Measurements from ENCODE around the gene ACKR3. TPM values are rescaled to one million over a fixed set of nuclear protein-coding genes. Genes with fewer than 3 reads are reported as not detected.

ACKR3 gene
- 12.2 TPM for total RNA-seq

DNA sequence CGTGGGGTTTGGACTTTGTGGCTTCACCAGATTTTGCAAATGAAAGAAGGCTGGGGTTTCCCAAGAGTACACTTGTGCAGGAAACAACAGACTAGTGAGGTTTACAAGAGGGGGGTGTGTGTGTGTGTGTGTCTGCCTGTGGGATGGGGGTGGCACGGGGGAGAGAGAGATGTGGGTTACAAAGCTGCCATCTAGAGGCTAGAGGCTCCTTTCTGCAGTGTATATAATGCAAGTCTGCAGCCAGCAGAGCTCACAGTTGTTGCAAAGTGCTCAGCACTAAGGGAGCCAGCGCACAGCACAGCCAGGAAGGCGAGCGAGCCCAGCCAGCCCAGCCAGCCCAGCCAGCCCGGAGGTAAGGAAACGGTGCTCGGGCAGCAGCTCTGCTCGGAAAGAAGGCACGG lies at the start of gene ACKR3:
Gene ACKR3, plus strand, starts transcription at position 253 of the 401 bp plus-strand sequence. CDS start 10,641 bp downstream, outside the sequence.
- DNase-seq: peak; percentile 90

DNA sequence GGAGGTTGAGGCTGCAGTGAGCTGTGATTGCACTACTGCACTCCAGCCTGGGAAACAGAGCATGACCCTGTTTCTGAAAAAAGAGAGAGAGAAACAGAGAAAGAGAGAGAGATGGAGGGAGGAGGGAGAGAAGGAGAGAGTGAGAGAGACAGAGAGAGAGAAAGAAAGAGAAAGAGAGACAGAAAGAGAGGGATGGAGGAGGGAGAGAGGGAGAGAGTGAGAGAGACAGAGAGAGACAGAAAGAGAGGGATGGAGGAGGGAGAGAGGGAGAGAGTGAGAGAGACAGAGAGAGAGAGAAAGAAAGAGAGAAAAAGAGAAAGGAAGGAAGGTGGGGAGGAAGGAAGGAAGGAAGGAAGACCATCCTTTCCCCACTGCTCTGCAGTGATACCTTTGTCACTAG lies 48.1 kb upstream of the ACKR3 start:
- no peak for DNase-seq

DNA sequence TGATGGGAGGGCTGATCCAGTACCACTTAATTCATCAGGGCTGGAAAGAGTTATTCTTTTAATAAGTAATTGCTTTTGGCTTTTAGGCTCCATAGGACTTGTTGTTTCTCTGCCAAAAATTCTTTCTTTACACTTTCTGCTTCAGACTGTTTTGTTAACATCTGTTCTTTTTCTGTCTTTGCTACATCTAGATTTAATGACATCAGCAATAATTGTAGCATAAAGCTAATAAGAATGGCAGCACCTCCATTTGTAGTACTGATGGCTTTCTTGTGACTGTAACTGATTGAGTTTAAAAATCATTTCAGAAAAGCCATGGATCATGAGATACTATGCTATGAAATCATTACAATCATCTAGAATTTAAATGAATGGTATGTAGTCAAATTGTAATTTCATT lies 46.4 kb upstream of the ACKR3 start:
- DNase-seq: no peak

- no peak for DNase-seq
Observed at GRCh38 chr2:236525411-236525997, 44.1 kb upstream of the ACKR3 start.

- DNase-seq: no peak
Observed at GRCh38 chr2:236526455-236527158, 43.0 kb upstream of the ACKR3 start.

DNA sequence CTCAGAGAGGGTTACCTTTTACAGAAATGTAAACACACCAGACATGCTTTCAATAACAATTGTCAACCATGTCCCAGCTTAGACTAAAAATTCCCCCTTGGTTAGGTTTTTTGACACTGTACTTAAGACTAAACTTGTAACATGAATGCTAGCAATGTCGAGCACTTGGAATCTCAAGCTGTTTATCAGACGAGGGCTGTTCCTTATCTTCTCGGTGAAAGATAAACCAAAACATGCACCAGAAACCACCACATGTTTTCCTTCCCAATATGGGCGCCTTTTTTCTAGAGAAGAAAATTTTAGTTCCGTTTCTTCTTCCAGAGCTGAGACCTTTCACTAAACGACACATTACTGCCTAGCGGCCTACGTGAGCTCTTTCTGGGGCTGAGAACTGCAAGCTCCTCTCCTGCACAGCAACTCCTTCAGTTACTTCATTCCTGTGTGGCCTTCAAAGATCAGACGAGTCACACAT lies 42.4 kb upstream of the ACKR3 start:
- no peak for DNase-seq

DNA sequence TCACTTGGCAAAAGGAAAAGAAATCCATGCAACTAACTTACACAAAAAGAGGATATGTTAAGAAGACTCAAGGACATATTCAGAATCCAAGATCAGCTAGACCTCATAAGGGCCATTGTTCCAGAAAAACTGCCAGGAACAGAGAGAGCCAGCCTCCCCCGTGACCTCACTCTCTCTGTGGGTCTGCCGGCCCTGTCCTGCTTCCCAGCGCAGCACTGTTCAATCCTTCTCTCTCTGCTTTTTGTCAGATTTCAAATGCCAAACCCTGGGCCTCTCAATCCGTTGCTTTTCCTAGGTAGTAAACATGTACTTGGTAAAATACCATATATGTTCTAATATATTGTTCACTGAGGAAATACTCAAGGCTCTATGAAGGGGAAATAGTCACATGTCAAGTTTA lies 40.0 kb upstream of the ACKR3 start:
- no peak for DNase-seq

DNA sequence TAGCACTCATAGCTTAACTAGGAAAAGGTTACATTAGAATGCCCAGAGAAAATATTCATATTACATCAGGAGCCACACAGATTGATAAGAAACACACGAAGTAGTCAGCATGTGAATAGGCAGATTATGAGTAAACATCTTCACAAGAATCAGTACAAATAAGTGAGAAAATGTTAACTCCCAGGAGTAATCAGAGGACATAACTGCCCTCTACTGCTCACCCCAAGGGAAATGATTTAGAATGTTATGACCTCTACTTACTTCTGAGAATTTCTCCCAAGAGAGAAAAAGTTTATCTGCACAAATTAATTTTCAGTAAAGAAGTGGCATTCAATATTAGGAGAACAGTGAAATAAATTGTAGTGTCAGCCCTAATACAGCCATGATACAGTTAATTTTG lies 39.1 kb upstream of the ACKR3 start:
- DNase-seq: no peak

- DNase-seq: no peak
Observed at GRCh38 chr2:236531195-236531594, 38.4 kb upstream of the ACKR3 start.

DNA sequence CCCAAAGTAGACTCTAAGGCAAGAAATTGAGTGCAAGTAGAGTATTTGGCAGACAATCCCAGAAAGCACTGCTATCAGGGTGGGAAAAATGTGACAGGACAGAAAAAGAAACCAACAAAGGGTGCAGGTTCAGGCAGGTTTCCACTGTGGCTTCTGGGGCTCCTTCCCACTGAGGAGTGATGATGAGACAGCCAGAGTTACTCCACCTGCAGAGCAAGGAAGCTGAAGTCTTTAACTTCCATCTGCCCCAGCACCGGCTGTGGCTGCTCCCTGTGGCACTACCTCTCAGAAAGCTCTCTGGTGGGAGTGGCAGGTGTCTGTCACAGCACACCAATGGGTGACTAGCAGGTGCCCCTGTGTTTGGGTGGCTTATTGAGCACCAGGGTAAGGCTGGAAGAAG lies 37.6 kb upstream of the ACKR3 start:
- no peak for DNase-seq

- DNase-seq: no peak
Observed at GRCh38 chr2:236533343-236533742, 36.3 kb upstream of the ACKR3 start.

DNA sequence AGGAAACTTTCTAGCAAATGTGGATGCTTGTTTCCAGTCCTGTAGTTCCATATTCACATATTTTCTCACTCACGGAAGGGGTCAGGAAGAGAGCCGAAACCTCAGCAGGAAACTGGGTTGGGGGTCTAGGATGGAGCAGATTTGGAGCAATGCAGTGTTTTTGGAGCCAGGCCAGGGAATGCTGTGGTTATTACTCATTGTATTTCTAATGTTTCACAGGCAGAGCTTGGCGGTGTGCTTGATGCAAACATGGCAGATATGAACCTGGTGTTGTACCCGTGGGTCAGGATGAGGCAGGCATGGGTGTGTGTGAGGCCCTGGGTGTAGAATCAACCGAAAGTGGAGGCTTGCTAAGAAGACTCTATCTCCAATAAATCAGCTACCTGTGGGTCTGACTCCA lies 34.6 kb upstream of the ACKR3 start:
- DNase-seq: no peak

DNA sequence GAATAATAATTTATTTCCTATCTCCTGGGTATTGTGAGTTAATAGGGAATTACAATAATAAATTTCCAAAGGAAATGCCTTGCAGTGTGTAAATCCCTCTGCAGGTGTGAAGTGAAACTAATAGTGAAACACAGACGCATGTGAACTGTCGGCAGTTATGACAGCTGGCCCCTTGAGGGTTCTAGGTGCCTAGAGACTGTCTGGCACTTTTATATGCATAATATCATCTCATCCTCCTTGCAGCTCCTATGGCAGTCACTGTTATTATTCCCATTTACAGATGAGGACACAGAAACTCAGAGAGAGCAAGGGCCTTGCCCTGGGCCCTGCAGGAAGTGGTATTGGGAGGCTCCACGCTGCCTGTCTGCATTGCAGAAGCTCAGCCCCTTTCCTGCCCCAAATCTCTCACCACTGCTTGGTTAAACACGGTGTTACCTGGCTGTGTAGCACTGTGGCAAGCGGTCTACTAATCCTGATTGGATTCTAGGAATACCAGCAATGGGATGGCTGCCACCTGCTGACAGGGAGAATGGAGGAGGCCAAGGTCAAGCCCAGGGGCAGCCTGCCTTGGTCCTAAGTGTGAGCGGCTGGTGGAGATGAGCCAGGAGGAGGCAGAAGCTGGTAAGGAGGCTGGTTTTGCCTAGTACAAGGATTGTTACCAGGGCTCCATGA lies 32.8 kb upstream of the ACKR3 start:
- no peak for DNase-seq

DNA sequence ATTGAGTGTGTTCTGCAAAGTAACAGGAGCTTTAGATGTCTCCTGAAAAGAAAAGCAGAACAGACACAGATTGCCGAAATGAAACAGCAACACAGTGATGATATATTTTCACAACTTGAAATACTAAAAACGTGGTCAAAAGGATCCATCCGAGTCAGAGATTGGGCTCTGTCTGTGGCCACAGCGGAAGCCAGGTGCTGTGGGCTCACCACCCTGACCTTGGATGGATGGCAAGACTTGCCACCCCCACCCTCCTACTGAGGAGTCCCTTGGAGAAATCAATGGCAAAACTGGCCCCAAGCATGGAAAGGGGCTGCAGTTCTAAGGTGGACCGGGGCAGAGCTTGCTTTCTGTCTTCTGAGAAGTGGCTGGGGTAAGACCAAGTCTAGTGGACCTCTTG lies 31.4 kb upstream of the ACKR3 start:
- DNase-seq: no peak

DNA sequence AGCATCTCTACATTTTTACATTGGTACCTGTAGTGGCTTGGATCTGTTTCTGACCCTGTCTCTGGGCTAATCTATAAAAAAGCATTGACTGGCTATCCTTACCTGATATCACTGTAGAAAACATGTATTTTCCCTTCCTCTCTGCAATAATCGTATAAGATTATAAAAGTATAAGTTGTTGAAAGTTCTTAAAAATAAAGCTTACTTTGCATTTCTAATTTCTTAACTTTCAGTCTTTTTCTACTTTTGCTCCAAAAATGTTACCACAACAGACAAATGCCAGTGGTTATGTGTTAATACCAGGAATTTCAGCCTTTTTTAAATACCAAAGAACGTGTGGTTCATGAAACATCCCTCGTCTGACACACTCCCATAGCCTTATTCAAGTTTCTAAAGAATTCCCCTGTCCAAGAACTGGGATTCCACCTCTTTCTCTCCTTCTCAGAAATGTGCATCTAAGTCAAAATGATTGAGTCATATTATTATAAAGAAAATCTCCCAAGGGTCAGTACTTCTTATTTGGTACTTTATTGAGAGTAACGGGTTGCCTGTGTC lies 28.5 kb upstream of the ACKR3 start:
- DNase-seq: no peak

GRCh38 chr2:236544362-236544761 lies 25.3 kb upstream of the ACKR3 start:
- no peak for DNase-seq

GRCh38 chr2:236545248-236545658 lies 24.4 kb upstream of the ACKR3 start:
- no peak for DNase-seq

DNA sequence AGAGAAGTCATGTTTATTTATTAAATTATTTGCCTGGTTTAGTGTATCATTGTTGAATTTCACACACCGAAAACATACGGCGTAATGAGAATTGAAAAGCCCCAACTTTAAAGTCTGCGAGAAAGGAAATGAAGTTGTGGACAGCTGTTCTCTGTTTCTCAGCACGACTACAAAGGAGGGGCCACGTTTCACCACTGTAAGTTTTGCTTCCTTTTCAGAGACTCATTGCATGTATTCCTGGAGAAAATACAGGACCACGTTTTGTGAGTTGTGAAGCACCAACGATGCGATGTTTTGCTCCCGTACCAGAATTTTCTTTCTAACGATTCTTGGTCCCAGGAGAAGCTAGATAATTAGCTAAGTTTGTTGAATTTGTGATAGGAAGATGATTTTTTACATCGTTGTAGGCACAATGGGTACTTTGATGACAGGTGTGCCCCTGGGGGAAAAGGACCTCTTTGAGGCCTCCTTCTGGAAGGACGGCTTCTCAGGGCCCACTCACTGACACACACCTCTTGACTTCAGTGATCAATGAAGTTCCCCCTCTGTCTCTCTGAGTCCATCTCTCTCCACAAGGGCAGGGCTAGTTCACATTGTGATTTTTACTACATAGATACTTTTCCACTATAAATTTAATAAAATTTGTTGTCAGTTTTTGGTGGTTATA lies 23.7 kb upstream of the ACKR3 start:
- DNase-seq: peak; percentile 61

DNA sequence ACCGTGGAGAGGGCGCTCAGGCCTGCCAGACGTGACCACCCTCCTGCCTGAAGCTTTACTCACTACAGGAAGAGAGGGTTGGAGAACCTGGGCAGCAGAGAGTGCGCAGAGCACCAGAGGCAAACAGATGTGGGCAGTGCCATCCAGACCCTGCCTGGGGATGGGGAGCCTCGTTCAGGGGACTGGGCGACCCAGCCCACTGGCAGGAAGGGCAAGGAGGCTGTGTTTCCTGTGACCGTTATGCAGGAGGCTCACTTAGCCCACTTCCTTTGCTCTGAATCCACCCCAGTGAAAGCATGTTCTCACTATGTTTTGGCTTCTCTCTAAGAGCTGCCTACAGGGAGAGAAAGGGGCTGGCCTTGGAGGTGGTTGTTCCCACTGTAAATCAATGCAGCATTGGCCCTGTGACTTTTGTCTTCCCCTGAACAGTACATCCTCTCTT lies 23.0 kb upstream of the ACKR3 start:
- no peak for DNase-seq

DNA sequence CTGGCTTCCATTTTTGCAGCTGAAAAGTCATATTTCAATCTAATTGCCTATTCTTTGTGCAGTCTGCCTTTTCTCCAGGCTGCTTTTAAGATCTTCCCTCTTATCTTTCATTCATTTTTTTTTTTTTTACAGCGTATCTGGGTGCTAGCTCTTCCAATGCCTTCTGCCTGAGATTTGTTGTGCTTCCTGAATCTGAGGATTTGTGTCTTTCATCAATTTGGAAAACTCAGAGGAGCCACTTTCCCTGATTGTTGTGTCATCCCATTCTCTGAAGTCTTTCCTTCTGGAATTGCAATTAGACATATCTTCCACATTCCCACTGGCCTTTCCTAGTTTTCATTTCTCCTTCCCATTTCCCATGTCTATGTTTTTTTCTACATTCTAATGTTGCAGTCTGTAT lies 21.9 kb upstream of the ACKR3 start:
- DNase-seq: no peak

DNA sequence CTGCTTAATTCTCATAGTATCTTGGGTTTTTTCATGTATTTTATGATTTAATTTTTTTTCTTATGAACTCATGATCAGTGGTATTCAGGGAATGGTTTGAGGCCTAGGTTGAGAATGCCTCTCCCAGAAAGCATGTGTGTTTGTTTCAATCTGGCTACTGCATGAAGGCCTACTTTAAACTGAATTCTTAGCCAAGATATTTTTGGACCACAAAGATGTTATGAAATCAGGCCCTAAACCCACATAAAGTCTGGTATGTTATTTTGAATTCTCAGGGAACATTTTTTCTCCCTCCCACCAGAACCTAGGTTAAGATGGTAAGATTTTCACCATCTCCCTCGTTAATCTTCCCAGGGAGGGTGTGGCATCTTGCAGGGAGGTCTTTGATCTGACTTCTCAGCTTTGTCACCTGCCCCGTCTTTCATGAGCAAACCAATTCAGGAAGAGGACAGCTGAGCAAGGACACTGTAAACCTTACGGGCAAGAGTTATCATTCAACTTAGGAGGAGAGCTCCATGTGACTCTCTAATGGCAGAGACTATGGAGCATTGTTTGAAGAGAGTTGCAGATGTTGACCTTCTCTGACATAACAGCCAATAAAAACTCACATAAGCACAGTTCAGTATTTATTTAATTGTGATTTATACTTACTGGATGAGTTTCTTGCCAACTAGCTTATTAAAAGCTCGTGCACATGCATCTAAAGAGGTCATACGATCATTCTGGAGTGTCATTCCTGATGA lies 21.3 kb upstream of the ACKR3 start:
- no peak for DNase-seq

DNA sequence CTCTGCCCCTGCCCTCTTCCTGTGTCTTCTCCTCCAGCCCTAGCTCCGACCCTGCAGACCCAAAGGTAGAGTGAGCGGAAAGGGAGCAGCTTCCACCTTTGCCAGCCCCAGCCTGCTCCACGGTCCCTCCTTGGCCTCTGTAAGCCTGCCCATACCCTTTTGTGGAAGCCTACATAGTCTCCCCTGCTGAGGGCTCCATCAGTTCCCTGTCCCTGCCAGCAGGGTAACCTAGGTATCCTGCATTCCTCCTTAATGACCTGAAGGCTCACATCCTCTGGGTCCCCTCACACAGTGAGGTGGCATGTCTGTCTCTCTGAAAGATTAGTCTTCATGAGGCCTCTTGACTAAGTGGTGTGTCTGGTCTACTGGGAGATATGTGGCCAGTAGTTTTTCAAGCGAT lies 20.5 kb upstream of the ACKR3 start:
- no peak for DNase-seq

All from tongue (tissue), 2 donors.